A673 (cell line): ENCODE data around the gene ADAM8. TPM values are rescaled to one million over a fixed set of nuclear protein-coding genes. Genes with fewer than 3 reads are reported as not detected.

Experiments used
- BruUV-seq: library from RNA; stranded (reverse); fragments of 400-500 nt; replicated peaks from 2 replicates; lab custom pipeline; 2021; lab: Mats Ljungman, UMichigan
- CTCF ChIA-PET: fragments of 300-600 bp; sonication (Branson Sonifier 250); formaldehyde crosslinking; loops from one replicate; lab custom pipeline; 2022; ENCODE audit warnings: antibody characterized with exemption; lab: Charles Lee
- POLR2A ChIA-PET: fragments of 300-600 bp; sonication (Branson Sonifier 250); formaldehyde crosslinking; loops from one replicate; lab custom pipeline; 2022; ENCODE audit warnings: antibody characterized with exemption; ENCODE audit not compliant: low non-redundant PET; lab: Charles Lee
- DNase-seq: peaks from one replicate; pipeline ENCODE4 v3.0.0-alpha.2; 2015; ENCODE audit warnings: low spot score
- H3K27ac ChIP-seq: fragments of 200-600 bp; sonication (generic); 2 replicates; pipeline ENCODE4 v1.5.1; 2016; ENCODE audit warnings: mixed run types, low read depth, mild to moderate bottlenecking, mixed read lengths, antibody characterized with exemption, low read length; ENCODE audit not compliant: poor library complexity, severe bottlenecking
- H3K27me3 ChIP-seq: fragments of 200-600 bp; sonication (generic); replicated peaks from 2 replicates; pipeline ENCODE4 v1.6.1; 2017; ENCODE audit warnings: mixed run types, low read depth, mild to moderate bottlenecking, mixed read lengths, antibody characterized with exemption, low read length; ENCODE audit not compliant: insufficient read depth, poor library complexity
- H3K36me3 ChIP-seq: fragments of 200-600 bp; sonication (generic); 2 replicates; pipeline ENCODE4 v1.6.1; 2016; ENCODE audit warnings: mixed run types, mild to moderate bottlenecking, mixed read lengths, antibody characterized with exemption, low read length; ENCODE audit not compliant: insufficient read depth, poor library complexity, severe bottlenecking
- H3K4me1 ChIP-seq: fragments of 200-600 bp; sonication (generic); 2 replicates; pipeline ENCODE4 v1.6.1; 2017; ENCODE audit warnings: mixed run types, mild to moderate bottlenecking, mixed read lengths, antibody characterized with exemption, low read length; ENCODE audit not compliant: insufficient read depth, poor library complexity, severe bottlenecking
- H3K4me3 ChIP-seq: fragments of 200-600 bp; sonication (generic); 2 replicates; pipeline ENCODE4 v1.5.1; 2016; ENCODE audit warnings: low read depth, mixed run types, mild to moderate bottlenecking, mixed read lengths, low read length; ENCODE audit not compliant: poor library complexity, severe bottlenecking
- H3K9me3 ChIP-seq: fragments of 200-600 bp; sonication (generic); 2 replicates; pipeline ENCODE4 v1.6.1; 2016; ENCODE audit warnings: mixed run types, low read depth, mild to moderate bottlenecking, mixed read lengths, antibody characterized with exemption, low read length; ENCODE audit not compliant: poor library complexity, severe bottlenecking
- EZH2 ChIP-seq: fragments of 200-600 bp; sonication (generic); IDR thresholded peaks from 2 replicates; pipeline ENCODE4 v1.6.1; 2017; ENCODE audit warnings: borderline replicate concordance, low read depth, mild to moderate bottlenecking, mixed read lengths, antibody characterized with exemption, low read length; ENCODE audit not compliant: poor library complexity, severe bottlenecking
- intact Hi-C: fragments of 100-400 bp; cut with micrococcal nuclease; formaldehyde crosslinking; loops from one replicate; pipeline ENCODE4 v1.10.0; 2022; ENCODE audit not compliant: unreplicated experiment
- total RNA-seq: library from RNA; stranded (reverse); gene quantifications from 2 replicates; pipeline ENCODE4 v1.2.3, GENCODE V29; 2021
- TF ChIP-seq, protein P1 (sequence below): fragments of 300-800, 200-600 bp; sonication (generic); conservative IDR thresholded peaks from 2 replicates; pipeline ENCODE4 v1.5.1; 2017; ENCODE audit warnings: low read depth, mild to moderate bottlenecking, antibody characterized with exemption, low read length, moderate library complexity, mixed read lengths

The ADAM8 gene
- total RNA-seq, 1 experiment from 2014 or later, result 1.2 TPM

DNA sequence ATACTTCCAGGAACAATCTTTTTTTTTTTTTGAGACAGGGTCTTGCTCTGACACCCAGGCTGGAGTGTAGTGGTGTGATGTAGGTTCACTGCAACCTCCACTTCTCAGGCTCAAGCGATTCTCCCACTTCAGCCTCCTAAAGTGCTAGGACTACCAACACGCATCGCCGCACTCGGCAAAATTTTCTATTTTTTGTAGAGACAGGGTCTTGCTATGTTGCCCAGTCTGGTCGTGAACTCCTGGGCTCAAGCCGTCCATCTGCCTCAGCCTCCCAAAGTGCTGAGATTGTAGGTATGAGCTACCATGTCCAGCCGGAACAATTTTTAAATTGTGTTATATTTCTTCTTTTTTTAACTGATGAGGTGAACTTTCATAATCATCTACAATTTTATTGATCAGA is 34.1 kb upstream of the ADAM8 start:
- Histone ChIP-seq H3K36me3 (peaks cover 14% of the 10 kb centered on the region), H3K27me3 (no peaks in the 10 kb centered on the region), H3K27ac (no peak overlapping the region), H3K4me1 (peaks cover 3% of the 10 kb centered on the region), H3K4me3 (no peak overlapping the region), H3K9me3 (no peaks in the 10 kb centered on the region)
- no TSS peak for BruUV-seq
- TF ChIP-seq, protein P1, sequence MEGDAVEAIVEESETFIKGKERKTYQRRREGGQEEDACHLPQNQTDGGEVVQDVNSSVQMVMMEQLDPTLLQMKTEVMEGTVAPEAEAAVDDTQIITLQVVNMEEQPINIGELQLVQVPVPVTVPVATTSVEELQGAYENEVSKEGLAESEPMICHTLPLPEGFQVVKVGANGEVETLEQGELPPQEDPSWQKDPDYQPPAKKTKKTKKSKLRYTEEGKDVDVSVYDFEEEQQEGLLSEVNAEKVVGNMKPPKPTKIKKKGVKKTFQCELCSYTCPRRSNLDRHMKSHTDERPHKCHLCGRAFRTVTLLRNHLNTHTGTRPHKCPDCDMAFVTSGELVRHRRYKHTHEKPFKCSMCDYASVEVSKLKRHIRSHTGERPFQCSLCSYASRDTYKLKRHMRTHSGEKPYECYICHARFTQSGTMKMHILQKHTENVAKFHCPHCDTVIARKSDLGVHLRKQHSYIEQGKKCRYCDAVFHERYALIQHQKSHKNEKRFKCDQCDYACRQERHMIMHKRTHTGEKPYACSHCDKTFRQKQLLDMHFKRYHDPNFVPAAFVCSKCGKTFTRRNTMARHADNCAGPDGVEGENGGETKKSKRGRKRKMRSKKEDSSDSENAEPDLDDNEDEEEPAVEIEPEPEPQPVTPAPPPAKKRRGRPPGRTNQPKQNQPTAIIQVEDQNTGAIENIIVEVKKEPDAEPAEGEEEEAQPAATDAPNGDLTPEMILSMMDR, result no peak
- TF ChIP-seq EZH2, result no peak
- intact Hi-C loops, result no loop called here
- DNase-seq, result no peak
- CTCF ChIA-PET, result no interaction called here
- POLR2A ChIA-PET, result no interaction called here

DNA sequence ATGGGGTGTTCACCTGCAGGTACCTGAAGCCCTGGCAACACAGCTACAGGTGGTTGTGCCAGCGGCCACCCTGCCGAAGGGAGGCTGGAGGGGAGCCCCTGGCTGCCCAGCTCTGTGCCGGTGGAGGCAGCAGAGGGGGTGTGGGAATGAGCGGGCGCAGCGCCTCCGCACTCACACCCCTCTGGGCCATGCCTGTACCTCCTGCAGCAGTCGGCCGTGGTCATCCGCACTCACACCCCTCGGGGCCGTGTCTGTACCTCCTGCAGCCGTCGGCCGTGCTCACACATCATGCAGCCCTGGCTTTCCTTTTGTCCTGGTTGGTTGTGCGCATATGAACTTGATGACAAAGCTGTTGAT is 33.7 kb upstream of the ADAM8 start:
- Histone ChIP-seq H3K9me3 (no peaks in the 10 kb centered on the region), H3K4me1 (peaks cover 3% of the 10 kb centered on the region), H3K36me3 (peaks cover 14% of the 10 kb centered on the region), H3K27me3 (no peaks in the 10 kb centered on the region), H3K27ac (no peak overlapping the region), H3K4me3 (no peak overlapping the region)
- no peak for TF ChIP-seq EZH2
- TF ChIP-seq, protein P1, result no peak
- DNase-seq, result no peak
- POLR2A ChIA-PET, result no interaction called here
- intact Hi-C loops, result no loop called here
- BruUV-seq, result no TSS peak
- CTCF ChIA-PET, result no interaction called here

DNA sequence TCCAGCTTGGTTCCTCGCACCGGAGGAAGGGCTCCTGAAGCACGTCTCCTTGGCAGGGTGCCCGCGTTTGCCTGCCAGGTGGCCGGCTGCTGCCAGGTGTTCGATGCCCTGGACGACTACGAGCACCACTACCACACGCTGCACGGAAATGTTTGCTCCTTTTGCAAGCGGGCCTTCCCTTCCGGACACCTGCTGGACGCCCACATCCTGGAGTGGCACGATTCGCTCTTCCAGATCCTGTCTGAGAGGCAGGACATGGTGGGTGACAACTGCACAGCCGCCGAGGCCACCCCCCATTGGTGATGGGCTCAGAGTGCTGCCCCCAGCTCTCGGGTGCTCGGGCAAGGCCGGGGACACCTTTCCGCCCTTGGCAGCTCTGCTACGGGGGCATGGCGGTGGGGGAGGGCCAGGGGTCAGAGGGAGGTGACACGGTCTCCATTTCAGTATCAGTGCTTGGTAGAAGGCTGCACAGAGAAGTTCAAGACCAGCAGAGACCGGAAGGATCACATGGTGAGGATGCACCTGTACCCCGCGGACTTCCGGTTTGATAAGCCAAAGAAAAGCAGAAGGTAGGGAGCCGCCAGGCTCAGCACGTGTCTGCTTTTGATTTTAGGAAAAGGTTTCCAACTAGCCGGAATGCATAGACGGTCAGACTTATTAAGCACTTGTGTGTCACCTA is 33.2 kb upstream of the ADAM8 start:
- no peak for DNase-seq
- CTCF ChIA-PET, result no interaction called here
- POLR2A ChIA-PET, result no interaction called here
- no peaks in the 10 kb centered on the region for H3K27me3 ChIP-seq
- H3K9me3 ChIP-seq, result no peaks in the 10 kb centered on the region
- no peak for TF ChIP-seq EZH2
- TF ChIP-seq, protein P1, result no peak
- no peak overlapping the region for H3K4me3 ChIP-seq
- no TSS peak for BruUV-seq
- peaks cover 3% of the 10 kb centered on the region for H3K4me1 ChIP-seq
- H3K27ac ChIP-seq, result no peak overlapping the region
- H3K36me3 ChIP-seq, result peaks cover 14% of the 10 kb centered on the region
- intact Hi-C loops, result no loop called here
